GM12892 (cell line): Measurements from ENCODE around the gene LMAN2.

Experiments used
- POLR2A ChIP-seq: IDR thresholded peaks from 2 replicates; pipeline ENCODE4 v1.6.1; 2011; ENCODE audit warnings: low read depth, low read length, control low read depth
- POLR2AphosphoS5 ChIP-seq: IDR thresholded peaks from 2 replicates; pipeline ENCODE4 v1.6.1; 2011; ENCODE audit warnings: low read depth, low read length, control low read depth

DNA sequence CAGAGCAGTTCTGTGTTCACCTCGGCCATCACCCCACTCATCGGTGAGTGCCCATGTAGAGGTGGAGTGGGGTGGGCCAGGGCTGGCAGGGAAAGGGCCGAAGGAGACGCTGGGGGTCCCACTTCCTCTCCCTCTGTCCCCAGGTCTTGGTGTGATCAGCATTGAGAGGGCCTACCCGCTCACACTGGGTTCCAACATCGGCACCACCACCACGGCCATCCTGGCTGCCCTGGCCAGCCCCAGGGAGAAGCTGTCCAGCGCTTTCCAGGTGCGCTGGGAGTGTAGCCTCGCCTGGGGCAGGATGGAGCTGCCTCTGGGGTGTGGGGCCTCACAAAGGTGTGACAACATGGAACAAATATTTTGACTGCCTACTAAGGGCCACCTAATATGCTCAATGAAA, 45.3 kb upstream of the LMAN2 start:
- TF ChIP-seq POLR2AphosphoS5 (no peak), POLR2A (no peak)
